Limb (tissue), 2 donors: ENCODE data around the gene COA8.
"Not testable (repeated sequence)": the region's sequence is repeated elsewhere in the genome, so short reads cannot be mapped to it uniquely, and the experiment has no call there.

Source experiments
- DNase-seq, 2 donors: peaks; one replicate each; pipeline ENCODE4 v3.0.0-alpha.2; 2016; ENCODE audit errors: extremely low spot score in 2 of 2

The COA8 gene

GRCh38 chr14:103525430-103526246, 37.1 kb upstream of the COA8 start:
- not testable (repeated sequence) for DNase-seq

GRCh38 chr14:103526247-103526913, 36.4 kb upstream of the COA8 start:
- no peak for DNase-seq

GRCh38 chr14:103526914-103527248, 35.9 kb upstream of the COA8 start:
- DNase-seq, result no peak

GRCh38 chr14:103527408-103528145, 35.2 kb upstream of the COA8 start:
- DNase-seq, result no peak

- DNase-seq, result no peak
Observed at GRCh38 chr14:103528146-103528586, 34.6 kb upstream of the COA8 start.

GRCh38 chr14:103528587-103529382, 34.0 kb upstream of the COA8 start, which contains the start of gene TRMT61A:
TSS of gene TRMT61A (plus strand) at chr14:103529196. CDS start at chr14:103529979, 783 bp downstream.
- peak; percentile 78 to 97 for DNase-seq

- DNase-seq, result no peak
Observed at GRCh38 chr14:103529383-103530365, 33.1 kb upstream of the COA8 start.

- DNase-seq, result no peak
Observed at GRCh38 chr14:103530390-103530789, 32.4 kb upstream of the COA8 start.

- no peak for DNase-seq
Observed at GRCh38 chr14:103530831-103531230, 31.9 kb upstream of the COA8 start.

GRCh38 chr14:103531421-103532215, 31.1 kb upstream of the COA8 start:
- no peak for DNase-seq

GRCh38 chr14:103532216-103533136, 30.3 kb upstream of the COA8 start:
- no peak for DNase-seq

GRCh38 chr14:103533137-103533998, 29.4 kb upstream of the COA8 start:
- DNase-seq, result no peak

GRCh38 chr14:103533999-103534575, 28.7 kb upstream of the COA8 start:
- DNase-seq, result no peak

GRCh38 chr14:103534576-103535061, 28.1 kb upstream of the COA8 start:
- no peak for DNase-seq

- DNase-seq, result no peak
Observed at GRCh38 chr14:103535081-103535890, 27.5 kb upstream of the COA8 start.
